ENCODE results near the gene XCR1.
"Not testable (repeated sequence)": the region's sequence is repeated elsewhere in the genome, so short reads cannot be mapped to it uniquely, and the experiment has no call there.

XCR1 gene

DNA sequence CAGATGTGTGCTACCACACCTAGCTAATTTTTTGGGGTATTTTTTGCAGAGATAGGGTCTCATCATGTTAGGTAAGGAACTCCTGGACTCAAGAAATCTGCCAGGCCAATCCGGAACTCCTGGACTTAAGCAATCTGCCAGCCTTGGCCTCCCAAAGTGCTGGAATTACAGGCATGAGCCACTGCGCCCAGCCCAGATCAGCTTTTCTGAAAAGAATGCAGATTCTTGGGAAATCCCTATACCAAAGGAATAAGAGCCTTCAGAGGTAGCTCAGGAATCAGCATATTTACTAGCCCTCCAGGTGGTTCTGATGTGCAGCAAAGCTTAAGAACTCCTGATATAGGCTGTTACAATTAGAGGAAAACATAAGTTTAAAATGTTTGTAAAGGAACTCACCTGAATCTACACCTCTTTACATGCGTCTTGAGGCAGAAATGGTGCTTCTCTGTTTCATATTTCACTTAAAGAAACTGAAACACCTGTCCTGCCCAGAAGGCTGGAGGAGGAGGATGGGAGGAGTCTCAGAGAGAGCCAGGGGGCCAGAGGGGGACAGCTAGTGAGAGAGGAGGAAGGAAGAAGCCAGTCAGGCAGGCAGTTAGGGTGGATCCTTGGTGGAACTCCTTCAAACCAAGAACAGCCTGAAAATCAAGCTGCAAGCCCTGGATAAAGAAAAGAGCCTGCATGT is at the start of gene XCR1:
Gene XCR1 (minus strand): TSS at position 463 of the 685 bp plus-strand sequence. CDS start 5,536 bp downstream, outside the sequence.
- DNase-seq, result no peak

DNA sequence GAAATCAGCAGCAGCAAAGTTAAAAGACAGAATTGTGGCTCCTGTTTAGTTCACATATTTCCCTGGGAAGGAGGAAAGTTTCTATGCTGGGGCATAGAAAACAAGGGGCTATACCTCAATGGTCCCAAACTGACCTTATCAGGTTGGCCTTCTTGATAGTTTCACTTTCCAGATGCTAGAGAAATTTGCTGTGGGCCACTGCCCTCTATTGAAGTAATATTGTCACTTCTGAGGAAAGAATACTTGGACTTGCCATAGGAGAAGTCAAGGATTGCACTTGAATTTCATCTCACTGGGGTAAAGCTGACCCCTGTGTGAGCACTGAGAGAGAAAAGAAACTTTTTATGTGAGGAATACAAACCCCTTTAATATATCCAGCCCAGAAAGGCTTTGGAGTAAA is 49.3 kb upstream of the XCR1 start:
- no peak for DNase-seq

GRCh38 chr3:46075816-46076215 is 48.5 kb upstream of the XCR1 start:
- no peak for DNase-seq

- DNase-seq, result no peak
Observed at GRCh38 chr3:46071222-46071858, 44.1 kb upstream of the XCR1 start.

DNA sequence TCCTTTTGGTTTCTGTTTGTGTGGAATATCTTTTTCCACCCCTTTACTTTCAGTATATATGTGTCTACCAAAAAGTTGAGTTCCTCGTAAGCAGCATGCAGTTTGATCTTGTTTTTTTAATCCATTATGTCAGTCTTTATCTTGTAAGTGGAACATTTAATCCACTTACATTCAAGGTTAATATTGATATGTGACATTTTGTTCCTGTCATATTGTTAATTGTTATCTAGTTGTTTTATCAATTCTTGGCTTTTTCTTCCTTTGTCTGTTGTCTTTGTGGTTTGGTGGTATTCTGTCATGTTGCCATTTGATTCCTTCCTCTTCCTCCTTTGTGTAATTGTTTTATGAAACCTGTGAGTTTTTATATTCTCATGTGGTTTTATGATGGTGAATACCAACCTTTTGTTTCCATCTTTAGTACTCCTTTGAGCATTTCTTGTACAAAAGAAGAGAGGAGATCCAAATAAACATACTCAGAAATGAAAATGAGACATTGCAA is 43.4 kb upstream of the XCR1 start:
- DNase-seq, result no peak

- DNase-seq, result no peak
Observed at GRCh38 chr3:46068501-46068900, 41.2 kb upstream of the XCR1 start.

DNA sequence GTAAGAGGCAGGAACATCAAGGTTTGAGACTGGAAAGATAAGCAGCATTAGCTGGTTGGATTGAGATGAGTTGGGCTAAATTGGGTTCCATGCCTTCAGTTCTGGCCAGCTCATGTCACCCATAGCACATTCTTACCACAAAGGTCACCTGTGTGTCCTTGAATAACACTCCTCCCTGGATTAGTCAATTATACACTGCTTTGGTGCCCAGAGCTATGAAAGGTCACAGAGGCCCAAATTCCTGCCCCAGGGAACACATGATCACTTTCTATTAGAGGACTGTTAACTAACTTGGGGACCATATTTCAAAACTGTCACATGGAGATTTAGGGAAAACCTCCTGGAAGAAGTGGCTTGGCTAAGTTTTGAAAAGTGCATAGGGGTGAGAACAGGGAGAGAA is 40.1 kb upstream of the XCR1 start:
- no peak for DNase-seq

DNA sequence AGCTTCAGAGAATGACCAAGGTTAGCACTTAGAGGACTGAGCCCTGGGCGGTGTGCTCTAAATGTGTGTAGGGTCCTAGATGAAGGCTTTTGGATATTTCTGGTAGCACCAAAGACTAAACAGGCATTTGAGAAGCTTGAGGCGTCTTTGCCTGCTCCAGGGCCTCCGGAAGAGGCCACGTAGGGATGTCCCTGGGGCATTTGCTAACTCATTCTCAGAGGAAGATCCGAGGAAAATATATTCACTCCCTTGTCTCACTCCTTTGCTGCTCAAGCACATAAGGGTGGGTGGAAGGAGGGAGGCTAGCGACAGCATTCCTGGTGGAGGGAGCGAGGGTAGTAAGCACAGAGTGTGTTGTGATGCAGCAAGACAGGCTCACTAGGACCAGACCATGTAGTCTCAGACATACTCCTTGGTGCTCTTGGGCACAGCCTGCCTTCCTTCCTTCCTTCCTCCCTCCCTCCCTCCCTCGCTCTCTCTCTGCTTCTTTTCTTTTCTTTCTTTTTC is 38.5 kb upstream of the XCR1 start:
- DNase-seq, result no peak

- DNase-seq, result peak; percentile 76
Observed at GRCh38 chr3:46065294-46065705, 38.0 kb upstream of the XCR1 start.

GRCh38 chr3:46062679-46063078 is 35.4 kb upstream of the XCR1 start:
- no peak for DNase-seq

- no peak for DNase-seq
Observed at GRCh38 chr3:46061887-46062286, 34.6 kb upstream of the XCR1 start.

DNA sequence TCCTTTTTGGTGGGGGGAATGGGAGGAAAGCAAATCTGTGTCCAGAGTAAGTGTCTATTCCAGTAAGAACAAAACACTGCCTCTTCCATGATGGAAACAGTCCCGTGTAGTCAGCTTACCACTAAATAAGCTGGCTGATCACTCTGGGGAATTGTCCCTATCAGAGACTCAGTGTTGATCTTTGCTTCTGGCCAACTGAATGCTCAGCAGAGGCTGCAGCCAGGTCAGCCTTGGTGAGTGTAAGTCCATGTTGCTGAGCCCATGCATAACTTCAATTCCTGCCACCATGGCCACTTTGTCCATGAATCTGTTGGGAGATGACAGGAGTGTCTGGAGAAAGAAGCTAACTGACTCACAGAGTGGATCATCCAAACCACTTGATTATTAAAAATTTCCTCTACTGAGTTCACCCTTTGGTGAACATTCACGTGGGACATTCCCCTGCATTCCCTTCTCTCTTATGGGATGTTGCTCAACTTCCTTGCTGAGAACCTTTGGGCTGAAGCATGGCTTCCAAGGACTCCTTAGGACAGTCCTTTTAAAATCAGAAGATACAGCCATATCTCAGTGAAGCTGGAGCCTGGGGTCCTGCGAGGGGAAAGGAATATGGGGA is 33.9 kb upstream of the XCR1 start:
- DNase-seq, result no peak

DNA sequence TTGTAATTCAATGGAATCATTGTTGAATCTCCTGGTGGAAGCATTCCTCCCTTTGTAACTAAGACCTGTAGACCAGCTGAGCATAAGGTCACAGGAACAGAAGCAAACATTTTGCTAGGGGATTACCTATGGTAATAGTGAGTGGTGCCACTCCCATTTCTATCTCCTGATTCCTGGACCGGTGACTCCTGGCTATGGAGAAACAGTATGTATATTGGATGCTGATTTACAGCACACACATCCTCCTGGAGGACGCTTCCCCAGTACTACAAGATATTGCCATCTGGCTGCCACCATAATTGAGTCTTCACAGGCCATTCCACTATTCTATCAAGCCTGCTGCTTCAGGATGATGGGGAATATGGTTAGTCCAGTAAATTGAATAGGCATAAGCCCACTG is 33.3 kb upstream of the XCR1 start:
- DNase-seq, result no peak

GRCh38 chr3:46059432-46059831 is 32.1 kb upstream of the XCR1 start:
- DNase-seq, result no peak

DNA sequence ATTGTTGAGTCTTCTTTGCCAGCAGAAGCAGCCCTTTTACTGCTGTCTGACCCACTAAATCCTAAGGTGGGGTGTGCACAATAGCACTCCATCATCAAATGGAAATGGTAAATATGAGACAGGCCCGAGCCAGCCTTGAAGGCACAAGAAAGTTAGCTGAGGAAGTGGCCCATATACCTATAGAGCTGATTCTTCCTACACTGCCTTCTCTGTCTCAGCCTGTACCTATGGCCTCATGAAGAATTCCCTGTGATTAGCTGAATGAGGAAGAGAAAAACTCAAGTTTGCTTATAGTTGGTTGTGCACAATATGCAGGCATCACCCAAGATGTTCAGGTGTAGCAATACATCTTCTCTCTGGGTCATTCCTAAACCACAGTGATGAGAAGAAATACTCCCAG is 31.7 kb upstream of the XCR1 start:
- no peak for DNase-seq

GRCh38 chr3:46057716-46058115 is 30.4 kb upstream of the XCR1 start:
- no peak for DNase-seq

DNA sequence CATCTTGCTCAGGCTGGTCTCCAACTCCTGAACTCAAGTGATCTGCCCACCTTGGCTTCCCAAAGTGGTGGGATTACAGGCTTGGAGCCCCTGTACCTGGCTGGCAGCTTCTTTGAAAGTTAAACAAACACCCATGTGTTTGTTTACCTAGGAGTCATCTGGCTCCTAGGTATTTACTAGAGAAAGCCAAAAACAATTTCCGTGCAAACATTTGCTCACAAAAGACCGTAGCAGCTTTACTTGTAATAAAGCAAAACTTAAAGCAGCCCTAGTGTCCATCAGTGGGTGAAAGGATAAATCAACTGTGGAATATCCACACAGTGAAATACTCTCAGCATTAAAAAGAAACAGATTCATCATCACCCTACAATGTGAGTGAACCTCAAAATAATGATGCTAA is 29.4 kb upstream of the XCR1 start:
- DNase-seq, result no peak

- DNase-seq, result not testable (repeated sequence)
Observed at GRCh38 chr3:46053761-46054515, 26.7 kb upstream of the XCR1 start.

- DNase-seq, result not testable (repeated sequence)
Observed at GRCh38 chr3:46053265-46053664, 26.0 kb upstream of the XCR1 start.

- DNase-seq, result no peak
Observed at GRCh38 chr3:46052531-46052930, 25.2 kb upstream of the XCR1 start.

GRCh38 chr3:46049093-46049492 is 21.8 kb upstream of the XCR1 start:
- DNase-seq, result no peak

- DNase-seq, result not testable (repeated sequence)
Observed at GRCh38 chr3:46046231-46046630, 18.9 kb upstream of the XCR1 start.

DNA sequence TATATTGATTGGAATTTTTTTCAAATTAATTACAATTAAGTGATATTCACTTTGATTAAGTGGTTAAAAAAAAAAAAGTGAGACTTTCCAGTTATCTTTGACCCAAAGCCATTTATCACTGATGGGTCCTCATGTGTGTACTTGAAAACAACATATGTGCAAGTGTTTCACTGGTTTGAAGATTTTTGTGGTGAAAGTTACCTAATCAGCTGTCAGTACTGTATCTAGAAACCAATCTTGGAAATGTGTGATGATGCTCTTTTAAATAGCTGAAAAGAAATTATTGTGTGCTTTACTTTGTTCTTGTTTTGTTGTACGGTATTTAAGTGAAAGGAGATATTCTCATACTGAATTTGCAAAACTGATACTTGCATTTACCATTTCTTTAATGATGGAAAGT is 11.6 kb upstream of the XCR1 start:
- no peak for DNase-seq

Measured in activated CD4-positive, alpha-beta T cell treated with anti-CD3 and anti-CD28 coated beads, Interleukin-2, amount 50 U/mL, for 1 hour (primary cell).